ENCODE data around the gene HMCES.

The HMCES gene

DNA sequence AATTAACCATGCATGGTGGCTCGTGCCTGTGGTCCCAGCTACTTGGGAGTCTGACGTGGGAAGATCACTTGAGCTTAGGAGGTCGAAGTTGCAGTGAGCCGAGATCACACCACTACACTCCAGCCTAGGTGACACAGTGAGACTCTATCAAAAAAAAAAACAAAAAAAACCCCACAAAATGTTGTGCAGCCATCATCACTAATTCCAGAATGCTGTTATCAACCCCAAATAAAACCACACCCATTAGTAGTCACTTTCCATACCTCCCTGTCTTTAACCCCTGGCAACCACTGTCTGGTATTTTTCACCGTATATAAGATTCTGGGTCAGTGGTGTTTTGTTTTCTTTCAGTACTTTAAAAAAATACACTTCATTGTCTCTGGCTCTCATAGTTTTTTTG lies 16.6 kb downstream of the HMCES start:
- DNase-seq (ENCODE audit: low read depth), result no peak
- TF ChIP-seq, protein P1, sequence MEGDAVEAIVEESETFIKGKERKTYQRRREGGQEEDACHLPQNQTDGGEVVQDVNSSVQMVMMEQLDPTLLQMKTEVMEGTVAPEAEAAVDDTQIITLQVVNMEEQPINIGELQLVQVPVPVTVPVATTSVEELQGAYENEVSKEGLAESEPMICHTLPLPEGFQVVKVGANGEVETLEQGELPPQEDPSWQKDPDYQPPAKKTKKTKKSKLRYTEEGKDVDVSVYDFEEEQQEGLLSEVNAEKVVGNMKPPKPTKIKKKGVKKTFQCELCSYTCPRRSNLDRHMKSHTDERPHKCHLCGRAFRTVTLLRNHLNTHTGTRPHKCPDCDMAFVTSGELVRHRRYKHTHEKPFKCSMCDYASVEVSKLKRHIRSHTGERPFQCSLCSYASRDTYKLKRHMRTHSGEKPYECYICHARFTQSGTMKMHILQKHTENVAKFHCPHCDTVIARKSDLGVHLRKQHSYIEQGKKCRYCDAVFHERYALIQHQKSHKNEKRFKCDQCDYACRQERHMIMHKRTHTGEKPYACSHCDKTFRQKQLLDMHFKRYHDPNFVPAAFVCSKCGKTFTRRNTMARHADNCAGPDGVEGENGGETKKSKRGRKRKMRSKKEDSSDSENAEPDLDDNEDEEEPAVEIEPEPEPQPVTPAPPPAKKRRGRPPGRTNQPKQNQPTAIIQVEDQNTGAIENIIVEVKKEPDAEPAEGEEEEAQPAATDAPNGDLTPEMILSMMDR (IDR thresholded peaks at IDR 0.05; ENCODE audit: insufficient read depth, low read depth, low read length, missing control alignments), result no peak

DNA sequence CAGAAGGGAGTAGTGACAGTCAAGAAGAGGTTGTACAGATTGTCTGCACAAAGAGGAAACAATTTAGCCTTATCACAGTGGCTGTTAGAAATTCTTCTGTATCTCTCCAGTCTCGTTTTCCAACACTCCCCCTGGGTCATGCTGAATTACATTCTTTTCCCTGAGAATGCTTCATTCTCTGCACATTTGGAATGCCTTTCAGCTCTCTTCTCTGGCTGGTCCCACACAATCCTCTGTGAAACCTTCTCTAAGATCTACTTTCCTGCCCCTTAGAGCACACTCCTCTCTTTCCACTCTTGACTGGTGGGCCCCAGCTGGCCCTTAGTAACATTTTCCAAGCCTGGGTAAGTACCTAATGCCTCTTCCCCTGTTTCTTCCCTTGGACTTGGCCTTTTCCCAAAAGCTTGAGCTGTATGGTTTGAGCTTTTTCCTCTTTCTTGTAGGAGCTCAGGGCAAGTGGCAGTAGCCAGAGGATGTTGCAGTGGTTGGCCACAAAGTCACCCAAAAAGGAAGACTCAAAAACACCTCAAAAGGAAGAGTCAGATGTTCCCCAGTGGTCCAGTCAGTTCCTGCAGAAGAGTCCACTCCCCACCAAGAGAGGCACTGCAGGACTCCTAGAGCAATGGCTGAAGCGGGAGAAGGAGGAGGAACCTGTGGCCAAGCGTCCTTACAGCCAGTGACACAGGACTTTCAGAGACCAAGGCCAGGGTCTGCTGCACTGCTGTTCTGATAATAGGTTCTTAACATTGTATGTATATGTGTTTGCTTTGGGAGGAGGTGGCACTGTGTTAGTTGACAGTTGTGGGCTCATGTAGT lies 25.7 kb downstream of the HMCES start:
- H3K4me3 ChIP-seq (ENCODE audit: low read depth, low read length), result no peak overlapping the region
- DNase-seq (ENCODE audit: low read depth), result no peak
- TF ChIP-seq, protein P1 (IDR thresholded peaks at IDR 0.05; ENCODE audit: insufficient read depth, low read depth, low read length, missing control alignments), result no peak

More for the DNA sequence above, 16.6 kb downstream of the HMCES start:
- no peak overlapping the region for H3K4me3 ChIP-seq (ENCODE audit: low read depth, low read length)

DNA sequence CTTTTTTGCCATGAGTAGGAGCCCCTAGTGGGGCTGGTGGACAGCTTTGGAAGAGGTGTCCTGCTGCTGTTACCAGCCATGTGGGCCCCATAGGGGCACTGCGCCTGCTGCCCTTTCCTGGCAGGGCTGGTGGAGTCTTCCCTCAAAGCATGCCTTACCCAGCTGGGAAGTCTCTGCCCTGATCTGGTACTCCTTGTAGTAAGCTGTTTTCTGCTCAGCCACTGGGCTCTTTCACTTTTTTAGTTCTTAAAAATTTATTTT lies 26.2 kb downstream of the HMCES start:
- H3K4me3 ChIP-seq (ENCODE audit: low read depth, low read length), result no peak overlapping the region
- no peak for DNase-seq (ENCODE audit: low read depth)
- TF ChIP-seq, protein P1 (IDR thresholded peaks at IDR 0.05; ENCODE audit: insufficient read depth, low read depth, low read length, missing control alignments), result no peak

DNA sequence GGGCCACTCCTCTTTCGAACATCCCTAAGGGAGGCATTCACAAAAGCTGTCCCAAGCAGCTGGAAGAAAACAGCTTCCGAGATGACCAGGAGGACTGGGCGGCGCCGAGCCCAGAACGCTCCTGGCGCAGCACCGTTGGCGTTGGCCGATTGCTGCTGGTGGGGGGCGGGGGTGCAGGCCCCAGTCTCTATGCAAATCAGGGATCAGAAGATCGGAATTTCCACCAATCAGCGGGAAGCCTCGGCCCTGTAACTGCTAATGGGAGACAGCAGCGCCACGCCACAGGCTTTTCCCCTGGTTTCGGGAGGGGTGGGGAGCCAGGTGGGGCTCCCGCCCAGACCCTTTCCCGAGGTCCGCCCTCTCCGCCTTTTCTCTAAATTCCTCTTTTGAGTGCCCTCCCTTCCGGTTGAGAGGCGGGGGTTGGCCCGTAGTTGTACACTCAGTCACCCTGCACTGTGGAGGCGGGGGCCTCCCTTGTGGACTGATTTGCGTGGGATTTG lies 27.0 kb downstream of the HMCES start:
- H3K4me3 ChIP-seq (ENCODE audit: low read depth, low read length), result no peak overlapping the region; the same call in 1 of the 2 replicates
- TF ChIP-seq, protein P1 (IDR thresholded peaks at IDR 0.05; ENCODE audit: insufficient read depth, low read depth, low read length, missing control alignments), result no peak
- peak; percentile 42 for DNase-seq (ENCODE audit: low read depth)

DNA sequence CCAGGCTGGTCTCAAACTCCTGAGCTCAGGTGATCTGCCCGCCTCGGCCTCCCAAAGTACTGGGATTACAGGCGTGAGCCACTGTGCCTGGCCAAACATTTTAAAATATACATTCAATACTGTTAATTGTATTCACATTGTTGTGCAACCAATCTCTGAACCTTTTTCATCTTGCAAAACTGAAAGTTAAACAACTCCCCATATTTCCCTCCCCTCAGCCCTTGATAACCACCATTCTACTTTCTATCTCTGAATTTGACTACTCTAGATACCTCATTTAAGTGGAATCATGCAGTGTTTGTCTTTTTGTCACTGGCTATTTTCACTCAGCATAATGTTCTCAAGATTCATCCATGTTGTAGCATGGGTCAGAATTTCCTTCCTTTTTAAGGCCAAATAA lies 30.0 kb downstream of the HMCES start:
- peak; percentile 45 for DNase-seq (ENCODE audit: low read depth)
- TF ChIP-seq, protein P1 (IDR thresholded peaks at IDR 0.05; ENCODE audit: insufficient read depth, low read depth, low read length, missing control alignments), result no peak
- no peak overlapping the region for H3K4me3 ChIP-seq (ENCODE audit: low read depth, low read length)

DNA sequence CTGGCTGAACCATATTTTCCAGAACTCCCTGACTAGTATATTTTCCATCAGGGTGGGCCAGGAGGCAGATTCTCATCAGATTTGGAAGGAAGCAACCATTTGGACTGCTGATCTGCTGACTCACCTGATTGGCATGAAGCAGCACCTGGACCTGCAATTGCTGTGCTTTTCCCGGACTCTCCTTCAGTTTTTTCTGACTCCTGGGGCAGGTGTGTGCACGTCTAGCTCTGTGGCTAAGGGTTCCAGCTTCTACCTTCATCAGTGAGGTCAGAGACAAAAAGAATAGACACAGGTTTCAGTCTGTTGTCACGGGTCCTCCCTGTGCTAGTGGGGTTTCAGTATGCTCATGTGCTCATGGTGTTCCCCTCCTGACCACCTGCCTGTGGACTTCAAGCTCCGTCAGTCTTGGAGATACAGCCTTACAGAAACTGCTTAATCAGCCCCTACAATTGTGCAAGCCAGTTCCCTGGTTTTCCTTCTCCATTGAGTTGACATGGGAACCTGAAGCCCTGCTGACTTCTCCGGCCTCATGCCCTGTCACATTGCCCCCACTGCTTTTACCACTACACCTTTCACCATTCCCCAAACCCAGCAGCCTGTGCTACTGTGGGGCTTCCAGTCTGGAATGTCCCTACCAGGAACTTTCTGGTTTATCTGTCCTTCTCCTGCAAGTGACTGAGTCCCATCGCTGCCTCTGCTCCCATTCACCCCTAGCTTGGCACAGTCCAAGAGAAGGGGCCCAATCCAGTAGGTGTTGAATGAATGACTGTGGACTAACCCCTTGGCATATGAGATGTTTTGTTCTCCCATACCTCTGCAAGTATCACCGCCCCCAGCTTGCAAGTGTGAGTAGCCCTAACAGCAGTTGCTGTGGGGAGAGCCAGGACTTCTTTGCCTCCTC lies 31.7 kb downstream of the HMCES start:
- no peak overlapping the region for H3K4me3 ChIP-seq (ENCODE audit: low read depth, low read length)
- TF ChIP-seq, protein P1 (IDR thresholded peaks at IDR 0.05; ENCODE audit: insufficient read depth, low read depth, low read length, missing control alignments), result no peak
- DNase-seq (ENCODE audit: low read depth), result peak; percentile 67

Measured in GM12865 (cell line).